ENCODE results near the gene CHMP4B.

Gene CHMP4B

DNA sequence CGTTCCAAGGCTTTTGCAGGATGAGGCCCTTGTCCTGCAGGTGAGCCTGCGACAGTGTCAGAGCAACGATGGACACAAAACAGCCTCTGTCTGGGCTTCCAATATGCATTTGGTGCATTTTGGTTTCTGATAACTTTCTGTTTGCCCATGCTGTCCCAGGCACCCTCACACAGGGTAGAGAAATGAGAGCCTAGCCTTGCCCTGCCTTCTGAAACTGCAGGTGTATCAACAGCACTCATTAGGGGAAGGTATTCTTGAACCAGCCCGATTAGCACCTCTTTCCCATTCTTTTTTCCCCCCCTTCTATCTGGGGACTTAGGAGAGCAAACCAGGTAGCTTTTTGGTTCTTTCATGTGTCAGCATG lies 30.3 kb downstream of the CHMP4B start:
- DNase-seq = no peak

GRCh38 chr20:33842346-33842745 lies 31.2 kb downstream of the CHMP4B start:
- DNase-seq = no peak

DNA sequence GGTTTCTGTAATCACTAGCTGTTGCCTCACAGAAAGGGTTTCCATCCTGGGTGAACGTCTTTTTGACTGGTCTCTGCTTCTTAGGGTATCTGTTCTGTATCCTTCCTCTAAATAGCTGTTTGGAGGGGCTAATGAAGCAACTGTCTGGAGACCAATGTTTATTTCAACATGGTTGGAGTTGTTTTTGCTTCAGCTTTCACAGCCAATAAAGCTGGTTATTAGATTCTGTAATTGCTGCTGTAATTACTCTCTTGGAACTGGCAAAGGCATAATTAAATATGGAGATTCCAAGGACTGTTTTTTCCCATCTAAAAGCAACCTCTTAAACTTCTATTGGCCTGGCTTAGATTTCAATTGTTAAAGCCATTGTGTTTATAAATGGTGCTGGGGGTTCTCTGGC lies 31.9 kb downstream of the CHMP4B start:
- DNase-seq = peak; percentile 28

DNA sequence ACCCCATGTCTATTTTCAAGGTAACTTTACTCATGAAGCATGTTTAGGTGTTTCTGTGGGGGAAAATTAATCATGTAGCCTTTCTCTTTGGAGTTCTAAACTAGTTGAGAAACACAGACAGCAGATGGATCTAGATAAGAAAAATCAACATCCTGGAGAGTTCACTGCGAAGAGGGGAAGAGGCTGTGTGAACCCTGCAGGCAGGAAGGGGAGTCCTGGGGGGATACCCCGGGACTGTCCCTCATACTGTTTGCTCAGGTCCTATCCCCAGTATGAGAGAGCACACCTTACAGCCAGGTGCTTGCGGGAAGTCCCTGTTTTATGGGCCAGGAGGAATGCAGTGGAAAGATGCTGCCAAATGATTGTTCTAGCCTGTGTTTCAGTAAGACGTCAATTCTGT lies 32.7 kb downstream of the CHMP4B start:
- DNase-seq = no peak

DNA sequence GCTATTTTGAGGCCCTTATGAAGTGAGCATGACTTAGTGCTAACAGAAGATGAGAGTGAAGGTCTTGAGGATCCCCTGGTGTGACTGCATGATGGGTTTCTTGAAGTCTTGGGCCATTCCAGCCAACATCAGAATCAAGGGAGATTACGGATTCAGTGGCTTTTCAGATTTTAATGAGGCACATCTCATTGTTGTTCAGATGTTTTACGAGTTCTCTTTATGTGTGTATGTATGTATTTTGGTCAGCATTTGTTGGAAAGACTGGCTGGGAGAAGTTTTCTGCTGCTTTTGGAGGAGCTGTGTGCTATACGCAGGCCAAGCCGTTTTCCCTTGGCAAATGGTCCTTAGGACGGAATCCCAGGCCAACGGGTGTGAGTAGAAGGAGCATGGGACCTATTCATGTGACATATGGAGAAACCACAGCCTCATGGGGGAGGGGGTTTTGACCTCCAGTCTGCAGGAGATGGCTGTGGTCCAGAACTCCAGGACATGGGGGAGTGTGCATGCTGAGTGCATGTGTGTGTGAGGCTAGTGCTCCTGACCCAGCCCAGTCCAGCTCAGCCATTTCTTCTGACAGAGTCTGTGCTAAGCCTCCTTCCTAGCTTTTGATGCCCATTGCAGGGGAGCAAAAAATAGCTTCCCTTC lies 35.3 kb downstream of the CHMP4B start:
- DNase-seq = no peak

GRCh38 chr20:33847006-33847405 lies 35.9 kb downstream of the CHMP4B start:
- no peak for DNase-seq

DNA sequence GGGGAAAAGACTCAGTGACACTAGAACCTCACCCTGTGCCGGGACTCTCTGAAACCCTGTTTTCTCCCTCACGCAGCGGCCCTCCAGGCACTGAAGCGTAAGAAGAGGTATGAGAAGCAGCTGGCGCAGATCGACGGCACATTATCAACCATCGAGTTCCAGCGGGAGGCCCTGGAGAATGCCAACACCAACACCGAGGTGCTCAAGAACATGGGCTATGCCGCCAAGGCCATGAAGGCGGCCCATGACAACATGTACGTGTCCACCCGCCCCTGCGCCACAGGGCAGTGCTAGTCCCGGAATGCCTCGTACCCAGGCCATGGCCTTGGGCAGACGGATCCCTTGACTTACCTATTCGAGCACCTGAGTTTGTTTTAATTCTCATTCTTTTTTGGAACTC lies 37.2 kb downstream of the CHMP4B start:
- no peak for DNase-seq

GRCh38 chr20:33850159-33850558 lies 39.0 kb downstream of the CHMP4B start:
- DNase-seq = no peak

- DNase-seq = no peak
Measured at GRCh38 chr20:33851842-33852466, 40.8 kb downstream of the CHMP4B start.

- DNase-seq = no peak
Measured at GRCh38 chr20:33852626-33853506, 41.7 kb downstream of the CHMP4B start.

DNA sequence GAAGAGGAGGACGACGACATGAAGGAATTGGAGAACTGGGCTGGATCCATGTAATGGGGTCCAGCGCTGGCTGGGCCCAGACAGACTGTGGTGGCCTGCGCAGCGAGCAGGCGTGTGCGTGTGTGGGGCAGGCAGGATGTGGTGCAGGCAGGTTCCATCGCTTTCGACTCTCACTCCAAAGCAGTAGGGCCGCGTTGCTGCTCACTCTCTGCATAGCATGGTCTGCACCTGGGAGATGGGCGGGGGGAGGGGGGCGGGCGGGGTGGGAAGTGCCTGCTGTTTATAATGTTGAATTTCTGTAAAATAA lies 42.3 kb downstream of the CHMP4B start:
- no peak for DNase-seq

DNA sequence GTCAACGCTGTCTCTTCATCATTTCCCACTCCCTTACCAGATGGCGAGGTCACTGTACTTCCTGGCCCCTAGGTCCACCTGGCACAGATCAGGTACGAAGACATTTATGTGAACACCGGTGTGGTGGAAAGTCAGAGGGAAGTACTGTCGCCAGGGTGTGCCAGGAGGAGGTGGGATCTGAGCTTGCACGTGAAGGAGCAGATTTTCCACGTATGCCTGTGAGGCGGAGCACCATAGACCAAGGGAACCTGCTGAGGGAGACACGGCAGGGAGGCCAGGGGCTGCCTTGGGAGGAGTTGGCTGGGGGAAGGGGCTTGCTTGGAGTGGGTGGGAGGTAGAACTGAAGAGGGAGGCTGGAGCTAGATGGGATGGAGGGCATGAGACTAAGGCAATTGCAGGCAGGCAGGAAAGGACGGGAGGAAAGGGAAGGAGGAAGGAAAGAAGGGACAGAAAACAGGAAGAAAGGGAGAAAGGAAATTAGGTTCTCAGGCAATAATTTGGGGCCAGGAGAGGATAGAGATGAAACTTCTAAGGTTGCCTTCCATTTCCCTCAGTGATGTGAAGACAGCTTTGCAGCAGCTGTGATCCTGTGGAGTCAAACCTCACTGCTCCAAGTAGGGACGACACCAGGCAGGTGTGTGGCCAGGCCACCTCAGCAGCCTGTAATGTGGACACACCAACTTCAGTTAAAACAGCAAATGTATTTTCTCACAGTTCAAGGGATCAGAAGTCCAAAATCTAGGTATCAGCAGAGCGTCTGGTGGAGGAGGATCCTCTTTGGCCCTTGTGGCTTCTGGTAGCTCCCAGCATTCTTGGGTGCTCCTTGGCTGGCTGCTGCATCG lies 46.8 kb downstream of the CHMP4B start:
- no peak for DNase-seq

GRCh38 chr20:33858666-33859065 lies 47.5 kb downstream of the CHMP4B start:
- no peak for DNase-seq

DNA sequence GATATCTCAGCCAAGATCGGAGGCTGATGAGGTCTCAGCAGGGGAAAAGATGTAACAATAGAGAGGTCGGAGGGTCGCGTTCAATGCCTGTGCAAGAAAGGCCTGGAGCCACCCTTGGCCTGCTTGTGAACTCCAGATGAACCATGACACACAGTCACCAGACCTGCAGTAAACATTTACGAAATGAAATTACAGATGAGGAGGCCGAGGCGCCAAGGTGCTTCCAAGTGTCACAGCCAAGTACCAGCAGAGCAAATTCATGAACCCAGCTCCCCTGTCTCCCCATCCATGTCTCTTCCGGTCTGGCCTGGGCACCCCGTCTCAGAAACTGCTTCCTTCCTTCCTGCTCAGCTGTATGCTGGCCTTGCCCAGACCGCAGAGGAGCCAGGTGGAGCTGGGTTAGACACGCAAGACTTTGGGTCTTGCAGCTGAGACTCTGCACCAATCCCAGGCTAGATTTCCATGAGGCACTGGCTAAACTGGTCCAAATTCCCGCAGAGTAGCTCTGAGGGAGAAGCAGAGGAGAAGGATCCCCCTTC lies 48.1 kb downstream of the CHMP4B start:
- peak; percentile 23 for DNase-seq

DNA sequence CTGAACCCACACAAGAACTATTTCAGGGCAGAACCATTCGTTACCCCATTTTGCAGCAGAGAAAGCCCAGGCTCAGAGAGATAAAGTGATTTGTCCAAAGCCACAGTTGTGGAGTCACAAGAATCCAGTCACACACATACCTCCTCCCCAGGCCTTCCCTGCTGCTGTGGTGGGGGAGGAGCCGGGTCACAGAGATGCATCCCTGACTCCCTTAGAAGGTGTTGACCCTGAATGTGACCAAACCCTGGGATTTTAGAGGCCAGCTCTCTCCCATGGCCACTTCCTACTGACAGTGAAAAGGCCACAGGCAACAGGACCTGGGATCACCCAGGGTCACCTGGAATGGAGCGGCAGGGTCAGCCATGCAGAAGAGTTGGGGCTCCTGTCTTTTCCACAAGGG lies 48.6 kb downstream of the CHMP4B start:
- DNase-seq = no peak

DNA sequence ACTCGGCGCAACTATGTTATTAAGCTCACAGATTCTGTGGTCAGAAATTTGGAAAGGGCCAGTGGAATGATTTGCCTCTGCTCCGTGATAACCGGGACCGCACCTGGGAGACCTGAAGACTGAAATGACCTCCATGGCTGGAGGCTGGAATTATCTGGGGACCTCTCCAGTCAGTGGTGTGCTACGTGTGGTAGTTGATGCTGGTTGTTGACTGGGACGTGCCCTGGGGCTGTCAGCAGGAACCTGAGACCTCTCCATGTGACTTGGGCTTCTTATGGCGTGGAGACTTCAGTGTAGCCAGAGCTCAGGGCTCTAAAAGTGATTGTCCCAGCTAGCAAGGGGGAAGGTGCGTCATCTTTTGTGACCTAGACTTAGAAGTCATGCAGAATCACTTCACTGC lies 50.3 kb downstream of the CHMP4B start:
- no peak for DNase-seq

DNA sequence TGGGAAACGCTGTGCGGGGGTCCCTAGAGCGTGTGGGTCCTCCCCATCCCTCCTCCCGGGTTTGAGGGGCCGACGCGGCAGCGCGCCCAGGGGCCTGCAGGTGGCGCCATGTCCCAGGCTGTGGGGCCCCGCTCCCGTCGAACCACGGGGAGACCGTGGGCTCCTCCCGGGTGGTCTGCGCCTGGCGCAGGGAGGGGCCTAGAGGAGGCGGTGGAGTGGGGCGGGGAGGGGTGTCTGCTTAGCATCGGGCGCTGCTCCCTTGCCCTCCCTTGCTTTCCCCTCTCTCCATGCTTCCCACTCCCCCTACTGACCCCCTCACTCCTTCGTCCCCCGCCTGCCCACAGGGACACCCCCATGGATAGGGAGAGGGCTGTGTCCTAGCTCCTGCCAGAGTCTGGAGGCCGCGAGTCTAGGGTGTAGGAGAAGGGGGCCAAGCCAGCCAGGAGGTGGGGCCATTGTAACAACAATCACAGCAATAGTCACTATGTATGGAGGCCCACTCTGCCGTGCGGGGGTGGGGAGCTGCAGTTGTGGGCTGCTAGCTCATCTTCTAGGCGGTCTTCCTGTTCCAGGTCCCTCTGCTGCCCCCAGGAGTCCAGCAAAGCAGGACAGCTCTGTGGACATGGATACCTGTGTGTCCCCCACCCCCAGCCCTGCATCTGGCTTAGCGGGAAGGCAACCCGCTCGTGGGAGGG lies 51.7 kb downstream of the CHMP4B start:
- DNase-seq = no peak

DNA sequence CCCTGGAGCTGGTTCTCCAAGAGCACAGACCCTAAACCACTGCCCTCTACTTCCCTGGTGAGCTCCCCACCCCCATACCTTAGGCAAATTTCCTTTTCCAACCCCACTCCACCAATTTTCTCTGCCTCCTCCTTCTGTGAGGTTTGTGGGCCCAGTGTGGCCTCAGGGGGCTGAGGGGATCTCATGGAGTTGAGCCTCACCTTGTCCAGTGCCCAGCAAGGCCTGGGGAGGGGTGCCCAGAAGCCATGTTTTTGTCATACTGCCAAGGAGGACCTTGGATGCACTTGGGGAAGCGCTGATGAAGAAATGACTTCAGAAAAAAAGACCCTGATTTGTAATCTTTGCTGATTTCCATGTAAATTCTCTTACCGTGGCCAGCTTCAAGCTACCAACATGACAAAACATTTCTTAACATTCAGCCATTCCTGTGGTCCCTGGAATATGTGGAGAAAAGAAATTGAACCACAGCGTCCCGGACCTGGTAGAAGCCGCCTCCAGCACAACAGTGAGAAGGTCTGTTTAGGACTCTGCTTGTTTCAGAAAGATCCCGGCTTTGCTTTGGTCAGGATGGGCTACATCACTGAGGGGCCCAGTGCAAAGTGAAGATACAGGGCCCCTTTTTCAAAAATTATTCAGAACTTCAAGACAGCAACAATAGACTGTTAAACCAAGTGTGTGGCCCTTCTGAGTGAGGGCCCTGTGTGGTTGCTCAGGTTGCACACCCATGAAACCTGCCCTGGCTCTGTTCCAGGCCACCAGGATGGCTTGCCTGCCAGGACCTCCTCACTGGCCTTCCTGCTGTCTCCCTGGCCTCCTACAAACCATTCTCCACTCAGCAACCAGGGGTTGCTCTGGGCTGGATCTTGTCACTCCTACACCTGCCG lies 52.5 kb downstream of the CHMP4B start:
- DNase-seq = no peak

GRCh38 chr20:33864324-33864963 lies 53.3 kb downstream of the CHMP4B start:
- DNase-seq = no peak

DNA sequence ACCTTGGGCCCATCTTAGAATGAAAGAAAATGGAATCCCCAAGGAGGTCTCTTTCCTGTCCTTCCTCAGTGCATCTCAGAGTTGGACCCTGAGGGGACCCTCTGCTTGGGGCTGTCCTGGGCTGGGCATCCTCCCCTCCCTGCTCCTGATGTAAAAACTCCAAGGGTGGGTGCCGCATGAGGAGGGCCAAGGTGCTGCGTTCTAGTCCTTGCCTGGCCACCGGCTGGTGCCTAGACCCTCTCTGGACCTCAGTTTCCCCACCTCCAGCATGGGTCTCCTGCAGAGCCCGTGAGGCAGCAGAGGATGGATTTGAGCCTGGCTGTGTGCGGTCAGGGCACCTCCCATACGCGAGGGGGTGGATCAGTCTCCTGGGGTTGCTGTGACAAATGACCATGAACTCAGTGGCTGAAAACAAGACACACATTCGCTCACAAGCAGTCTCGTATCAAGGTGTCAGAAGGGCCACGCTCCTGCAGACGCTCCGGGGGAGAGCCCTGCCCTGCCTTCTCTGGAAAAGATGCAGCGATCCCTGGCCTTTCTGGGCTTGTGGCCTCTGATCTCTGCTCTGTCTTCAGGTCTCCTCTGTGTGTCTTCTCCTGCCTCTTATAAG lies 54.7 kb downstream of the CHMP4B start:
- DNase-seq = no peak

All from MV-4-11 (cell line).